ENCODE measurements around the gene KCNMB2. TPM values are rescaled to one million over a fixed set of nuclear protein-coding genes. Genes with fewer than 3 reads are reported as not detected.

KCNMB2 gene
- total RNA-seq, 1 donor from 2014 or later, result 0.27 TPM

DNA sequence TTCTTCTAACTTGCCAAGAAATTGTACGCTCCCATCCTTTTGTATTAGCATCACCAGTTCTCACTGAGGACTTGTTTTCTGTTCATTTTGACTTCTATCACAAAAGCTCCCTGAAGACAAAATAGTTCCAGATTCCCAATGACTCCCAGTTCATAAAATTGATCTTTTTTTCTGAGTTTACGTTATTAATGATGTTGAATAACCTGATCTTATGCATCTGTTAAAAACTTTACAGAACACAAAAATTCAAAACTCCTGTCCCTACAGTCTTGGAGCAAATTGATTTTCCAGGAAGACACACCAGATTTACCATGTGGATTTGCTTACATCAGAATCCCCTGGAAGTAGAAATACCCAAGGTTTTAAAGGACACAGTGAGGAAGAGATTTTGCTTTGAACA, 8.3 kb upstream of the KCNMB2 start:
- no peak for DNase-seq (ENCODE audit: low spot score)
- no peak overlapping the region for H3K27ac Mint-ChIP-seq (ENCODE audit: unreplicated experiment)
- H3K36me3 Mint-ChIP-seq (ENCODE audit: low read depth), result no peaks in the 10 kb centered on the region
- H3K4me3 Mint-ChIP-seq (ENCODE audit: unreplicated experiment), result no peak overlapping the region
- peaks cover 4% of the 10 kb centered on the region for H3K27me3 Mint-ChIP-seq (ENCODE audit: low read depth)
- TF ChIP-seq, protein P1, sequence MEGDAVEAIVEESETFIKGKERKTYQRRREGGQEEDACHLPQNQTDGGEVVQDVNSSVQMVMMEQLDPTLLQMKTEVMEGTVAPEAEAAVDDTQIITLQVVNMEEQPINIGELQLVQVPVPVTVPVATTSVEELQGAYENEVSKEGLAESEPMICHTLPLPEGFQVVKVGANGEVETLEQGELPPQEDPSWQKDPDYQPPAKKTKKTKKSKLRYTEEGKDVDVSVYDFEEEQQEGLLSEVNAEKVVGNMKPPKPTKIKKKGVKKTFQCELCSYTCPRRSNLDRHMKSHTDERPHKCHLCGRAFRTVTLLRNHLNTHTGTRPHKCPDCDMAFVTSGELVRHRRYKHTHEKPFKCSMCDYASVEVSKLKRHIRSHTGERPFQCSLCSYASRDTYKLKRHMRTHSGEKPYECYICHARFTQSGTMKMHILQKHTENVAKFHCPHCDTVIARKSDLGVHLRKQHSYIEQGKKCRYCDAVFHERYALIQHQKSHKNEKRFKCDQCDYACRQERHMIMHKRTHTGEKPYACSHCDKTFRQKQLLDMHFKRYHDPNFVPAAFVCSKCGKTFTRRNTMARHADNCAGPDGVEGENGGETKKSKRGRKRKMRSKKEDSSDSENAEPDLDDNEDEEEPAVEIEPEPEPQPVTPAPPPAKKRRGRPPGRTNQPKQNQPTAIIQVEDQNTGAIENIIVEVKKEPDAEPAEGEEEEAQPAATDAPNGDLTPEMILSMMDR (IDR thresholded peaks at IDR 0.05), result no peak
- peaks cover 15% of the 10 kb centered on the region for H3K4me1 Mint-ChIP-seq (ENCODE audit: low read depth)
- H3K9me3 Mint-ChIP-seq (ENCODE audit: low read depth), result peaks cover 3% of the 10 kb centered on the region

DNA sequence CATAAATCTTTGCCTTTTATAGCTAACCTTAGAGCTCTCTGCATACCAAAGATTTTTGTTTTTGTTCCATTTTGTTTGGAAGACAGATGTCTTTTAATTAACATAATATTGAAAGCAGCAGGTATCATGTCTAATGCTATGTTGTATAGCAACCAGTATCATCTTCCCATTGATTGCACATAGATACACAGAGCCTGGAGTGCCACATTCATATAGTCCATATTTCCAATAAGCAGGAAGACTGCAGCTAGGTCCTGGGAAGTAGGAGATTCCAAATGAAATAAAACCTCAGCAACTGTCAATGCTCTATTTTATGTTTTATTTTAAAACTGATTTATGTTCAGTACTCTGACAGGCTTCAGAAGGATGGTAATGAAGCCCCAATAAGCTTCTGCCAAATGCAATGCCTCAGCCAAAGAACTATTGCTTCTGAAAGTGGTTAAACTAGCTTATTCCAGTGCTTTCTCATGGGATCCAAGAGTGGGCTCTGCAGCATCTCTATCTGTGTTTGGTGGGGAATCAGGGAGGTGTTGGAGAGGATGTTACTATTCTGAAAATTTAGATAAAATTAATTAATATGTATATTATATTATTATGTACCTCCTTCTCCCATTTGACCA, 6.5 kb upstream of the KCNMB2 start:
- H3K36me3 Mint-ChIP-seq (ENCODE audit: low read depth), result no peaks in the 10 kb centered on the region
- TF ChIP-seq, protein P1 (IDR thresholded peaks at IDR 0.05), result no peak
- DNase-seq (ENCODE audit: low spot score), result no peak
- peaks cover 15% of the 10 kb centered on the region for H3K4me1 Mint-ChIP-seq (ENCODE audit: low read depth)
- peaks cover 3% of the 10 kb centered on the region for H3K9me3 Mint-ChIP-seq (ENCODE audit: low read depth)
- H3K4me3 Mint-ChIP-seq (ENCODE audit: unreplicated experiment), result no peak overlapping the region
- no peak overlapping the region for H3K27ac Mint-ChIP-seq (ENCODE audit: unreplicated experiment)
- peaks cover 10% of the 10 kb centered on the region for H3K27me3 Mint-ChIP-seq (ENCODE audit: low read depth)

DNA sequence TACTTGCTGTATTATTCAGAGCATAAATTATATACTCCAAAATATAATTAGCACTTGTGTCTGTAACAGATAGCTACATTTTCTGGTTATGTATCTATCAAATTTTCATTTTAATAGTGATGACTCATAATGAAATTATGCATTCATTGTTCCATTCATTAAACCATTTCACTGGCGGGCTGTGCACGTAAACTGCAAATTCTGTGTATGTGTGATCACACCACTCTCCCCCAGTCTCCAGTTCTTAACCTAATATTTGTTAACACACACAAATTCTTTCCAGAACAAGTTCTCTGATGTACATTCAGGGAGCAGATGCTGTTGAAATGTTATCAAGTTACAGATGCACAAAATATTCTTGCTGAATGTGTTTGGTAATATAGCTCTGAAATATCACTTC, 3.8 kb upstream of the KCNMB2 start:
- Mint-ChIP-seq H3K36me3 (ENCODE audit: low read depth) (no peaks in the 10 kb centered on the region), H3K27ac (ENCODE audit: unreplicated experiment) (no peak overlapping the region), H3K4me1 (ENCODE audit: low read depth) (peaks cover 13% of the 10 kb centered on the region), H3K27me3 (ENCODE audit: low read depth) (peaks cover 23% of the 10 kb centered on the region), H3K4me3 (ENCODE audit: unreplicated experiment) (no peak overlapping the region), H3K9me3 (ENCODE audit: low read depth) (peaks cover 3% of the 10 kb centered on the region)
- DNase-seq (ENCODE audit: low spot score), result no peak
- TF ChIP-seq, protein P1 (IDR thresholded peaks at IDR 0.05), result no peak

DNA sequence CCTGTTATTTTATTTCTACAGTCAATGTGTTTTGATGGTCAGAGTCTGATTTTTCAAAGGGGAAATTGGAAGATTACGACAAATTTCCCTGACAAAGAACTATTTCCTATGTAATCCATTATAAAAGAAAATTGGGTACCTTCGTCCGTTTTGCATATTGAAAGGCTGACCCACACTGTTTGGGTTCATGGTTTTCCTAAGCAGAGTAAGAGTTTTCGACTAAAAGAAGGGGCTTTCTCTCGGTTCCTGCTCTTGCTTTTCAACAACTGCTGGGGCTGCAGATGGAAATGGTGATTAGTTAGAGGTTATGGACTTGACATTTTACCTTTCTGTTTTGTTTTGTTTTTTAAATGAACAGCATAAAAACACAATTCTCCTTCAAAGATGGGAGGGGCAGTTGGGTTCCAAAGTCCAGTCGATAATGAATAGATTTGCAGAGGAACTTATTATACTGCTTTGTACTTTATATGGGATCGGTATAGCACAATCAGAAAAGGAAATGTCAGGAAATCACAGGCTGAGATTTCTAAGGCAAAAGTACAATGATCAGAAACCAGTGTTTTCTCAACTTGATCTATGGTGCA, 978 bp downstream of the KCNMB2 start:
- Mint-ChIP-seq H3K4me1 (ENCODE audit: low read depth) (peaks cover 13% of the 10 kb centered on the region), H3K4me3 (ENCODE audit: unreplicated experiment) (peak overlapping the region; percentile 69), H3K36me3 (ENCODE audit: low read depth) (no peaks in the 10 kb centered on the region), H3K27me3 (ENCODE audit: low read depth) (peaks cover 39% of the 10 kb centered on the region), H3K9me3 (ENCODE audit: low read depth) (no peaks in the 10 kb centered on the region), H3K27ac (ENCODE audit: unreplicated experiment) (no peak overlapping the region)
- TF ChIP-seq, protein P1 (IDR thresholded peaks at IDR 0.05), result no peak
- DNase-seq (ENCODE audit: low spot score), result no peak

DNA sequence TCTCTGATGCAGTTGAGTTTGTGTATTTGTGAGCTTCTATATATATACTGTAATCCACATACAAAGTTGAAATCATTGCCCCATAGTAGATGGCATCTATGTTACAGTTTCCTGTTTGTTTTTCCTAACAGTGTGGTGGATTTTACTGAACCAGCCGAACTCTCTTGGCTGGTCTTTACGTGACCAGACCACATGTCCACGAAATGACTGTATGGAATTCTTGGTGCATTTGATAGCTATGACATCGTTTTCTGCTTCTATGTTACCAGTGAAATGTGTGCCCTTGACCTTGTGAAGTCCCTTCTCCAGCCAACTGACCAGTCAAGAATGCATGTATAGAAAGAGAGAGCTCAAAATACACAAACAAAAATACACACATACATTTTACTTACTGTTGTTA, 1.8 kb downstream of the KCNMB2 start:
- H3K4me3 Mint-ChIP-seq (ENCODE audit: unreplicated experiment), result no peak overlapping the region
- no peaks in the 10 kb centered on the region for H3K36me3 Mint-ChIP-seq (ENCODE audit: low read depth)
- TF ChIP-seq, protein P1 (IDR thresholded peaks at IDR 0.05), result no peak
- peaks cover 35% of the 10 kb centered on the region for H3K27me3 Mint-ChIP-seq (ENCODE audit: low read depth)
- peaks cover 11% of the 10 kb centered on the region for H3K4me1 Mint-ChIP-seq (ENCODE audit: low read depth)
- no peaks in the 10 kb centered on the region for H3K9me3 Mint-ChIP-seq (ENCODE audit: low read depth)
- DNase-seq (ENCODE audit: low spot score), result no peak
- no peak overlapping the region for H3K27ac Mint-ChIP-seq (ENCODE audit: unreplicated experiment)

Measured in chondrocyte (in vitro differentiated cells).